Activated T-helper 1 cell treated with anti-CD3 and anti-CD28 coated beads, Interleukin-12 subunit alpha, Interleukin-12 subunit beta, Interleukin-2, Interleukin-4 antibody, amounts not matched to agents 30 ng/mL and 10 ng/mL and 1 ng/mL, durations not matched to agents 14 hours and 24 hours and 36 hours (primary cell): Measurements from ENCODE around the gene MCUB. TPM values are rescaled to one million over a fixed set of nuclear protein-coding genes. Genes with fewer than 3 reads are reported as not detected.
"Not testable (repeated sequence)": the region's sequence is repeated elsewhere in the genome, so short reads cannot be mapped to it uniquely, and the experiment has no call there.

Source experiments
- DNase-seq: peaks from one replicate; pipeline ENCODE4 v3.0.0; 2021; ENCODE audit warnings: low spot score
- H3K27ac Mint-ChIP-seq: one replicate; pipeline ENCODE4 v1.8.0; 2021; ENCODE audit warnings: mild to moderate bottlenecking, mixed read lengths
- H3K27me3 Mint-ChIP-seq: one replicate; pipeline ENCODE4 v1.8.0; 2022; ENCODE audit warnings: mild to moderate bottlenecking, moderate library complexity, mixed read lengths; ENCODE audit not compliant: insufficient read depth
- H3K36me3 Mint-ChIP-seq: one replicate; pipeline ENCODE4 v1.8.0; 2021; ENCODE audit warnings: low read depth, mixed read lengths
- H3K4me1 Mint-ChIP-seq: one replicate; pipeline ENCODE4 v1.8.0; 2021; ENCODE audit warnings: low read depth, mixed read lengths
- H3K4me3 Mint-ChIP-seq: one replicate; pipeline ENCODE4 v1.8.0; 2021; ENCODE audit warnings: mild to moderate bottlenecking, moderate library complexity, mixed read lengths
- H3K9me3 Mint-ChIP-seq: one replicate; pipeline ENCODE4 v1.8.0; 2021; ENCODE audit warnings: mixed read lengths
- intact Hi-C: fragments of 100-400 bp; cut with micrococcal nuclease; formaldehyde crosslinking; loops from one replicate; pipeline ENCODE4 v1.15.1; 2024
- total RNA-seq: library from RNA; stranded (reverse); gene quantifications from 2 replicates; pipeline ENCODE4 v1.2.3, GENCODE V29; 2022

Gene MCUB
- total RNA-seq, 1 donor from 2014 or later = 46.0 TPM

DNA sequence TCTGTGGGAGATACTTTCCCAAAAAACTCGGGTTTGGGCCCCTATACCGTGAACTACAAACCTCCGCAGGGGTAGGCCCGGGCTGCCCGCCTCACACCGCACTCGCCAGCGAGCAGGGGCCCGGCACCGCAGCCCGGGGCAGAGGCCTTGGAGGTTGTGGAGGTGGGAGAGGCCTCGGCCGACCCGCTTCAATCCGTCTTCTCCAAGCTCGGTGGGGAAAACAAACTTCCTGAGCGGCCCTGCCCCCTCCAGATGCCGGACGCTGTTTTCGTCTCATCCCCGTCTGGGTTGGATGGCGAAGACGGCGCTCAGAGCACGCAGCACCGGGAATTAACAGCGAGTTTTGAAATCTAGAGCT lies 442 bp upstream of the MCUB start:
- Mint-ChIP-seq H3K9me3 (no peaks in the 10 kb centered on the region), H3K4me3 (peak overlapping the region; percentile 83), H3K4me1 (peaks cover 48% of the 10 kb centered on the region), H3K27ac (peak overlapping the region; percentile 96), H3K27me3 (no peaks in the 10 kb centered on the region), H3K36me3 (peaks cover 25% of the 10 kb centered on the region)
- DNase-seq = peak; percentile 50
- intact Hi-C loops = loop anchor here (2.0 kb wide), 1 partner anchor 35 kb away; no protein-coding TSS in a partner anchor

DNA sequence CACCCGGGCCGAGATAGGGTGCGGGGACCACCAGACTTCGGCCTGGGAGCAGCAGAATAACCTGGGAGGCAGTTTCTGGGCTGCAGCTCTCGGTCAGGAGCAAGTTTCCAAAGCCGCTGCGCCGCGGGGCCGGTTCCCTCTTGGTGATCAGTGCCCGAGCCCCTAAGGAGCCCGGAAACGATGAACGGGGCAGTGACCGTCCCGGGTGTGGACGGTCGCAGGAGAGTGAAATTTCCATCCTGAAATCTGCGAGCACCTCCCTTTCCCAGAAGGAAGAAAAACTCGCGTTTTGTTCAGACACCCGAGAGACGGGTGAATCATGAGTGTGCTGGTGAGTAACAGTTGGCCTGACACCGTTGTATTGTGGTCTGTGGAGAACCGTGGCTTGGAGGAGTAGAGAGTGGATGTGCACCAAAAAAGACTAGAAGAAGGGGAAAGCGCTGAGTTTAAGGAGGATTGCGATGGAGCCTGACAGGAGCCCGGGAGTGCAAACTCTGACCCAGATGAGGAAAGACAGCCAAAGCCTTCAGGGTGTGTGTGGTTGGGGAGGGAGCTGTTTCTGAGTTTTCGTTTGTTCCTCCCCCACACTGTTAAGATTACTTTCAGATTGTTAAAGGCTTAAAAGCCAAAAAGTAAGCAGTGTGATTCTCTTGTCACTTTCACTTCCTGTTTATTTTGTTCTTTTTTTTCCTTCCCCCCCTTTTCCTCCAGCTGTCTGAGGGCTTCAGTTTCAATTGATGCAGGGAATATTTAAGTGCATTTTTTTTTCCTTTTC lies 828 bp downstream of the MCUB start:
- intact Hi-C loops = loop anchor here (1.0 to 10.0 kb wide), 14 partner anchors 11 to 1840 kb away; partner anchors contain the start of genes GAR1, OSTC, PAPSS1 and SEC24B
- peak; percentile 46 for DNase-seq
- peak overlapping the region; percentile 92 for H3K4me3 Mint-ChIP-seq
- peaks cover 56% of the 10 kb centered on the region for H3K4me1 Mint-ChIP-seq
- H3K27ac Mint-ChIP-seq = peak overlapping the region; percentile 97
- H3K27me3 Mint-ChIP-seq = no peaks in the 10 kb centered on the region
- no peaks in the 10 kb centered on the region for H3K9me3 Mint-ChIP-seq
- peaks cover 31% of the 10 kb centered on the region for H3K36me3 Mint-ChIP-seq

DNA sequence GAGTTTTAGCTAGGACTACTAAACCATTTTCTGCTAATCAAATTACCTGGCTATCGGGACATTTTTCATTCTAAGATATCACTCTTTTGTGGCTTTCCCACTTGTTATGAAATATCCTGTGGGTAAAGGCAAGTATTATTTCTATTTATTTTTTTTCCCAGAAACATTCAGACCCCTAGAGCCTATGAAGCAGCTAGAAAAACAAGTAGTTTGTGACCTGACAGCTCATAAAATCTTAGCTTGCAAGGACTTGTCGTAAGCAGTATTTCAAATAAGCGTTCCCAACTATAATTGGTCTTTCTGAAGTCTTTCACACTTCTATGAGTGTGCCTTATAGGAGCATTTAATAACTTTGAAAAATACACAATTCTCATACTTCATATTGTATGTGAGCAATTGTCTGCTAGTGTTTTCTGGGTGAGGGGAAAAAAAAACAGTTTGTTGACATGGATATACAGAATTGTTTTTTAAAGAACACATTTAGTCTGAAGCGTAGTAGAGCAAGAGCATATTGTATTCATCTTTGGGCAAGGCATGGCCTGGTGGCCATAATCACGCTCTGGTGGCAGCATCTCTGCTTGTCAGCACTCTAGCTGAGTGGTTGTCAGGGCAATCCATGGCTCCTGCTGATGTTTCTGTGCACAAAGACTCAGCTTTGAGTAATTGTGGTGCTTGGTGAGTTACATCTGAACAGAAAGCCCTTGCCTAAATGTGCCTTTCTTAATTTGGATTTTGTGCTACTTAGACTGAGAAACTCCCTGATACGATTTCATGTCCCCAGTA lies 2.6 kb downstream of the MCUB start:
- no peaks in the 10 kb centered on the region for H3K9me3 Mint-ChIP-seq
- H3K27ac Mint-ChIP-seq = peak overlapping the region; percentile 42
- H3K36me3 Mint-ChIP-seq = peaks cover 30% of the 10 kb centered on the region
- intact Hi-C loops = loop anchor here (5.0 to 10.0 kb wide), 4 partner anchors 525 to 1448 kb away; partner anchors contain the start of gene OSTC
- H3K4me1 Mint-ChIP-seq = peaks cover 56% of the 10 kb centered on the region
- no peaks in the 10 kb centered on the region for H3K27me3 Mint-ChIP-seq
- peak overlapping the region; percentile 92 for H3K4me3 Mint-ChIP-seq
- no peak for DNase-seq

DNA sequence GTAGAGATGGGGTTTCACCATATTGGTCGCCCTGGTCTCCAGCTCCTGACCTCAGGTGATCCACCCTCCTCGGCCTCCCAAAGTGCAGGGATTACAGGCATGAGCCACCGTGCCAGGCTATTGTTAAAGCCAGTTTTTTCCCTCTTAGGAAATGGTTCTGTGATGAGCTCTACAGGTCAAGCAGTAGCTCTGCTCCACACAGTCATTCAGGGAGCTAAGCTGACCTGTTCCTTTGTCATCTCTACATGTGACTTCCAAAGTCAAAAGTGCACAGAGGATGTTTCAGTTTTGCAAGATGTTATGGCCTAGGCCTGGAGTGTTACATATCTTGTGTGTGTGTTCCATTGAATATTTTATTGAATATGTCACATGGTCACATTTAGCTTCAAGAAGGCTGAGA lies 11.4 kb downstream of the MCUB start:
- no peak for DNase-seq
- H3K36me3 Mint-ChIP-seq = peaks cover 21% of the 10 kb centered on the region
- H3K27me3 Mint-ChIP-seq = no peaks in the 10 kb centered on the region
- H3K4me1 Mint-ChIP-seq = peaks cover 33% of the 10 kb centered on the region
- no peak overlapping the region for H3K27ac Mint-ChIP-seq
- intact Hi-C loops = no loop called here
- no peaks in the 10 kb centered on the region for H3K9me3 Mint-ChIP-seq
- H3K4me3 Mint-ChIP-seq = no peak overlapping the region

DNA sequence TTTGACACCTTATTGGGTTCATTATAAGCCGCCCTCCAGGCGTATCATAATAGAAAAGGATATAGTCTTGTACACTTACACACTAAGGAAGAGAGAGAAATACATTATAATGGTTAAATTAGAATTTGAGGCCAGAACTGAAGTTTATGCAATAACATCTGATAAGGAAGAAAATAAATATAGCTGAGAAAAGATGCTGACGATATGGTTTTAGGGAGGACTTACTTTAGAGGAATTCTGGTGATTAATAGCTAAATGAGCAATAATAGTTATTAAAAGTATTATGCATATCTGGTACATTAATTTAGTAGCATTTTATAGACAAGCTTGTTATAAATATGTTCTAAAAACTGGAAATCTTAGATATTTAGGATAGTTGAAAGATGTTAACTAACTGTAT lies 12.1 kb downstream of the MCUB start:
- H3K27ac Mint-ChIP-seq = no peak overlapping the region
- no peaks in the 10 kb centered on the region for H3K9me3 Mint-ChIP-seq
- no peak for DNase-seq
- peaks cover 24% of the 10 kb centered on the region for H3K36me3 Mint-ChIP-seq
- peaks cover 36% of the 10 kb centered on the region for H3K4me1 Mint-ChIP-seq
- intact Hi-C loops = loop anchor here (1.0 kb wide), 1 partner anchor 11 kb away; no protein-coding TSS in a partner anchor
- H3K4me3 Mint-ChIP-seq = no peak overlapping the region
- no peaks in the 10 kb centered on the region for H3K27me3 Mint-ChIP-seq

DNA sequence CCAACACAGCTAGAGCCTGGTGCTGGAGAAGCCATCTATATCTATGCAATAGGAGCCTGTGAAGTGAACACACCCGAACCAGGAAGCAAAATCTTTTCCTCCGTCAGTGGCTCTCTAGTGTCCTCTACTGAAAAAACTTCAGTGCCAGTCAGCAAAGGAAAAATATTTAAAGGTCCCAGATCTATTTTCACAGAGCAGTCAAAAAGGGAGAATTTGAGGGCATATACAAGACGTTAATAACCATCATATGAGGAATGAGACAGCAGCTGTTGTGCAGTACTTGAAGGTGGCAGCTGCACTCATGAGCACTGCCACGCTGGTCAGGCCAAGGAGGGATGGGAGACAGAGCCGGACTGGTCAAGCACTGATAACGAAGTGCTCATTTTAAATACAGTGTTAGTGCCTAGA lies 14.4 kb downstream of the MCUB start:
- peaks cover 42% of the 10 kb centered on the region for H3K4me1 Mint-ChIP-seq
- peak overlapping the region; percentile 35 for H3K4me3 Mint-ChIP-seq
- H3K27me3 Mint-ChIP-seq = no peaks in the 10 kb centered on the region
- DNase-seq = no peak
- H3K9me3 Mint-ChIP-seq = peaks cover 4% of the 10 kb centered on the region
- intact Hi-C loops = loop anchor here (2.0 kb wide), 1 partner anchor 14 kb away; no protein-coding TSS in a partner anchor
- H3K36me3 Mint-ChIP-seq = peaks cover 26% of the 10 kb centered on the region
- no peak overlapping the region for H3K27ac Mint-ChIP-seq

DNA sequence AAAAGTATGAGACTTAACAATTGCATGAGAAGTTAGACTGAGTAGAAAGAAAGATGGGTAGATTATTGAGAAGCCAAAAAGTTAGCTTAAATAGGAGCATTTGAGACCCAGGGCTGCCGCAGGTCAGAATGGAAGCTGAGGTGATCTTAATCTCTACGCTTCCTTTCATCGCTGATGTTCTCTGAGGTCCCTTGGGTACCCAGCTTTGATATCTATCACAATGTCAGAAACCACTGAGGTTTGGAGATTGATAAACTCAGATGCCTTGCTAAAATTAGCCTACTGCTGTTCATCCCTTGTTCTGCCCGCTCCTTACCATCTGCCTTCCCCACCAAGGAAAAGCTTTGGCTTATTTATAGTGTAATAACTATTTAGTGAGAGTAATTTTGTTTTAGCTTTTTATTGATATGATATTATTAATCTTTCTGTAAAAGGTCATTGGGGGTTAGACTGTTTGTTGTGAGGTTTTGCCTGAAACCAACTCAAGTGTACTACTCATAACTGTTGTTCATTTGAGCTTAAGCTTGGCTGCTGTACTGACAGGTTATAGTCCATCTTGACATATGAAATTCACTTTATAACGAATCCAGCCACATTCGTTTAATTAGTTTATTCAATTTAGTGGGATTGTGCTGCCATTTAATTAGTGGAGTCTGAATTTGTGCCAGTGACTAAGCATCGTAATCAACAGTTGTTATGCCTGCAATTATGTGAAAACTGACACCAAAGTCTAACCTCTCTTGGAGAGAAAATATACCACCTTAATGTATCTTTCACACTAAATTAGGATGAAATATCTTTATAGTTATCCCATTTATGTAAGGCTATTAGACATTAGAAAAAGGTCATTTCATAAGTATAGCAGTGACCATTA lies 15.1 kb downstream of the MCUB start:
- Mint-ChIP-seq H3K9me3 (peaks cover 5% of the 10 kb centered on the region), H3K27ac (no peak overlapping the region), H3K36me3 (peaks cover 29% of the 10 kb centered on the region), H3K4me3 (no peak overlapping the region), H3K4me1 (peaks cover 42% of the 10 kb centered on the region), H3K27me3 (no peaks in the 10 kb centered on the region)
- intact Hi-C loops = loop anchor here (2.0 kb wide), 1 partner anchor 14 kb away; no protein-coding TSS in a partner anchor
- DNase-seq = no peak

DNA sequence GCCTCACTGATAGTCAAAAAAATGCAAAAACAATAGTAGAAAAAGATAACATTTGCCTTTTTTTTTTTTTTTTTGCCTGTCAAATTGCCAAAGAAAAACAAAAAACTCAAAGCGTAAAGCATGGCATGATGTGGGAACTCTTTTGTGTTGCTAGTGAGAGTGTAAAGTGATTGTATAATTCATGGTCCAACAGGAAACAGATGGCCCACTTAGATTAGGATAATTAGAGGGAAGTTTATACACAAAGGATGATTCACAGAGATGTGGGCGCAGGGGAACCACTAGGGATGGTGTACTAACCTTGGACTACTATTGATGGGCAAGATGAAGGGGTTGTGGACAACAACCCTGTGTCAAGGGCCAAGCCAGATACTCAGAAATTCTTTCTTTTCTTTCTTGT lies 16.4 kb downstream of the MCUB start:
- Mint-ChIP-seq H3K4me3 (no peak overlapping the region), H3K27ac (no peak overlapping the region), H3K9me3 (peaks cover 9% of the 10 kb centered on the region), H3K27me3 (no peaks in the 10 kb centered on the region), H3K36me3 (peaks cover 30% of the 10 kb centered on the region), H3K4me1 (peaks cover 41% of the 10 kb centered on the region)
- DNase-seq = no peak
- intact Hi-C loops = no loop called here

DNA sequence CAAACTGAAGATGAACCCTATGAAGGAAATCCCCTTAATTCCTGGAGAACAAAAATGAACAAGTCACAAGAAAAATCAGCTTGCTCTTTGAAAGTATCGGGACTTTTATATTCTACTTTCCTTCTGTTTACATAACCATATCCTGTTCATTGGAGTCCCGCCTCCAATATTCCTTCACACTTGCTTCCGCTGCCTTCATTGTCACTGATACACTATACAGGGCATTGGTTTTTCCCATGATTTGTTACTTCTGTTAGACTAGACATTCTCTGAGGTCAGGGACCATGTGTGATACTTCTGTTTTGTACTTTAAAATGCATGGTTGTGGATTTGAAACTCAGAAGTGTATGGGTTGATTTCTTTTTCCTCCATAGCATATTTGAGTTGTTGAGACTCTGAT lies 18.8 kb downstream of the MCUB start:
- peaks cover 13% of the 10 kb centered on the region for H3K9me3 Mint-ChIP-seq
- intact Hi-C loops = no loop called here
- no peak overlapping the region for H3K27ac Mint-ChIP-seq
- no peak overlapping the region for H3K4me3 Mint-ChIP-seq
- H3K27me3 Mint-ChIP-seq = no peaks in the 10 kb centered on the region
- H3K36me3 Mint-ChIP-seq = peaks cover 37% of the 10 kb centered on the region
- no peak for DNase-seq
- peaks cover 39% of the 10 kb centered on the region for H3K4me1 Mint-ChIP-seq

DNA sequence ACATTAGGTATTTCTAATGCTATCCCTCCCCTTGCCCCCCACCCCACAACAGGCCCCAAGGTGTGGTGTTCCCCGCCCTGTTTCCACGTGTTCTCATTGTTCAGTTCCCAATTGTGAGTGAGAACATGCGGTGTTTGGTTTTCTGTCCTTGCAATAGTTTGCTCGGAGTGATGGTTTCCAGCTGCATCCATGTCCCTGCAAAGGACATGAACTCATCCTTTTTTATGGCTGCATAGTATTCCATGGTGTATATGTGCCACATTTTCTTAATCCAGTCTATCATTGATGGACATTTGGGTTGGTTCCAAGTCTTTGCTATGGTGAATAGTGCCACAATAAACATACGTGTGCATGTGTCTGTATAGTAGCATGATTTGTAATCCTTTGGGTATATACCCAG lies 20.0 kb downstream of the MCUB start:
- Mint-ChIP-seq H3K4me1 (peaks cover 41% of the 10 kb centered on the region), H3K9me3 (peaks cover 13% of the 10 kb centered on the region)
- intact Hi-C loops = not testable (repeated sequence)

DNA sequence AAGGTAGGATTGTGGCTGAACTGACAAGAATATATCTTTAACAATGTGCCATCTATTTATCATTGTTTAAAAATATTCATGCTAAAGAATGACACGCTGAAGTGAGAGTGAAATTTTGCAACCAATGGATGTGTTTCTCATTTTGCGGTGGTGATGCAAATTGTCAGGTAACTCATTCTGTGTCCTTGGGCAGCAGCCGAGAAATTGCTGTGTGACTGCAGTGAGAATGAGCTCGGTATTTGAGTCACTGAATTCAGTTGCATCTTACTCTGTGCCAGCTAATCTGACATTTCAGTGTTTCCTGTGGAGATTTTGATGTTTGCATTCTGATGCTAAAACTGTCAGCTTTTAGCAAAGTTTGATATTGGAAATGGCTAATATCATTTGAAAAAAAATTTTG lies 28.1 kb downstream of the MCUB start:
- Mint-ChIP-seq H3K27ac (peak overlapping the region; percentile 1), H3K4me1 (peaks cover 57% of the 10 kb centered on the region), H3K4me3 (no peak overlapping the region), H3K9me3 (no peaks in the 10 kb centered on the region), H3K27me3 (no peaks in the 10 kb centered on the region), H3K36me3 (peaks cover 12% of the 10 kb centered on the region)
- intact Hi-C loops = loop anchor here (1.0 to 2.0 kb wide), 5 partner anchors 13 to 228 kb away; partner anchors contain the start of gene CASP6
- peak; percentile 22 for DNase-seq

More for the DNA sequence above, 20.0 kb downstream of the MCUB start:
- peaks cover 39% of the 10 kb centered on the region for H3K36me3 Mint-ChIP-seq
- not testable (repeated sequence) for DNase-seq, H3K4me3 Mint-ChIP-seq, H3K27ac Mint-ChIP-seq, H3K27me3 Mint-ChIP-seq

DNA sequence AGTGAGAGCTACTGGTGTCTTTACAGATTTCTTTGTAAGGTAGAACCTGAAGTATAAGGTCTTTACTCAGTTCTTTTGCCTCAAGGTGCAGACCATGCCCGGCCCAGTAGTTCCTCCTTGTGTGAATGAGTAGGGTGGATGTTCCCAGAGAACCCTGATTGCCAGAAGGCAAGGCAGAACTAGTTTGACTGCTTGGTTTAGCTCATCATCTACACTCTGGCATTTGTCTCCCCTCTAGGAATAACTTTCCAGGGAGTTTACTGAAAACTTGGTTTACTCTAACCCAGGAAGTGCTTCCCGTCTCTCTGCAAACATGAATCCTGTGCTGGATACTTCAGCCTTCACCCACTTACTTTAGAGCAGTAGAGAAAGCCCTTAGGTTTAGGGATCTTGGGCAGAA lies 29.1 kb downstream of the MCUB start:
- H3K4me3 Mint-ChIP-seq = no peak overlapping the region

More for the DNA sequence above, 29.1 kb downstream of the MCUB start:
- Mint-ChIP-seq H3K27ac (no peak overlapping the region), H3K36me3 (peaks cover 9% of the 10 kb centered on the region), H3K9me3 (no peaks in the 10 kb centered on the region), H3K4me1 (peaks cover 49% of the 10 kb centered on the region), H3K27me3 (no peaks in the 10 kb centered on the region)
- intact Hi-C loops = loop anchor here (2.0 kb wide), 2 partner anchors 14 to 60 kb away; no protein-coding TSS in a partner anchor
- no peak for DNase-seq
